ENCODE results near the gene RPL27A.
A peak's percentile ranks its signal among the peaks of the same experiment; 100 is the strongest.

Gene RPL27A

GRCh38 chr11:8701891-8702597 is 19.5 kb downstream of the RPL27A start:
- no peak for FAIRE-seq

- no peak for FAIRE-seq
Measured at GRCh38 chr11:8702598-8702915, 20.0 kb downstream of the RPL27A start.

- FAIRE-seq: no peak
Measured at GRCh38 chr11:8704136-8704535, 21.5 kb downstream of the RPL27A start.

- FAIRE-seq: no peak
Measured at GRCh38 chr11:8705146-8705545, 22.6 kb downstream of the RPL27A start.

- no peak for FAIRE-seq
Measured at GRCh38 chr11:8706673-8707432, 24.3 kb downstream of the RPL27A start.

- FAIRE-seq: no peak
Measured at GRCh38 chr11:8707541-8708191, 25.1 kb downstream of the RPL27A start.

GRCh38 chr11:8709002-8709672 is 26.5 kb downstream of the RPL27A start:
- FAIRE-seq: peak; percentile 8

GRCh38 chr11:8709777-8710176 is 27.2 kb downstream of the RPL27A start:
- no peak for FAIRE-seq

- FAIRE-seq: no peak
Measured at GRCh38 chr11:8711895-8712442, 29.4 kb downstream of the RPL27A start.

- no peak for FAIRE-seq
Measured at GRCh38 chr11:8712506-8712905, 29.9 kb downstream of the RPL27A start.

GRCh38 chr11:8713760-8714454 is 31.3 kb downstream of the RPL27A start:
- no peak for FAIRE-seq

GRCh38 chr11:8714622-8715225 is 32.1 kb downstream of the RPL27A start:
- no peak for FAIRE-seq

GRCh38 chr11:8715501-8715900 is 32.9 kb downstream of the RPL27A start:
- no peak for FAIRE-seq

GRCh38 chr11:8717544-8717875 is 34.9 kb downstream of the RPL27A start:
- no peak for FAIRE-seq

- no peak for FAIRE-seq
Measured at GRCh38 chr11:8717876-8718753, 35.5 kb downstream of the RPL27A start.

- FAIRE-seq: no peak
Measured at GRCh38 chr11:8719211-8719649, 36.6 kb downstream of the RPL27A start.

GRCh38 chr11:8719721-8720120 is 37.1 kb downstream of the RPL27A start:
- no peak for FAIRE-seq

GRCh38 chr11:8720352-8720751 is 37.8 kb downstream of the RPL27A start:
- no peak for FAIRE-seq

- no peak for FAIRE-seq
Measured at GRCh38 chr11:8720868-8721608, 38.4 kb downstream of the RPL27A start.

Data from endometrium (tissue), 2 donors.